Effector memory CD4-positive, alpha-beta T cell (primary cell): Measurements from ENCODE around the gene REEP1.

ENCODE experiments used
- DNase-seq, 3 donors: peaks; one replicate each; pipeline ENCODE4 v3.0.0-alpha.2; 2020
- H3K27ac ChIP-seq: 2 replicates; pipeline ENCODE4 v1.7.0; 2013; ENCODE audit warnings: mild to moderate bottlenecking, low read length, moderate library complexity; ENCODE audit not compliant: insufficient read depth, poor library complexity, severe bottlenecking
- H3K27me3 ChIP-seq: replicated peaks from 2 replicates; pipeline ENCODE4 v1.7.0; 2013; ENCODE audit warnings: mild to moderate bottlenecking, low read length; ENCODE audit not compliant: insufficient read depth, control insufficient read depth, poor library complexity, severe bottlenecking
- H3K36me3 ChIP-seq: 2 replicates; pipeline ENCODE4 v1.7.0; 2013; ENCODE audit warnings: mild to moderate bottlenecking, low read length, moderate library complexity; ENCODE audit not compliant: control insufficient read depth, insufficient read depth
- H3K4me1 ChIP-seq: 2 replicates; pipeline ENCODE4 v1.7.0; 2013; ENCODE audit warnings: low read length, mild to moderate bottlenecking; ENCODE audit not compliant: control insufficient read depth, insufficient read depth, poor library complexity, severe bottlenecking
- H3K4me3 ChIP-seq: 2 replicates; pipeline ENCODE4 v1.7.0; 2013; ENCODE audit warnings: low read length, low read depth, mild to moderate bottlenecking; ENCODE audit not compliant: insufficient read depth, poor library complexity, severe bottlenecking
- H3K9me3 ChIP-seq: 2 replicates; pipeline ENCODE4 v1.7.0; 2013; ENCODE audit warnings: mild to moderate bottlenecking, low read length, moderate library complexity; ENCODE audit not compliant: control insufficient read depth

The REEP1 gene

DNA sequence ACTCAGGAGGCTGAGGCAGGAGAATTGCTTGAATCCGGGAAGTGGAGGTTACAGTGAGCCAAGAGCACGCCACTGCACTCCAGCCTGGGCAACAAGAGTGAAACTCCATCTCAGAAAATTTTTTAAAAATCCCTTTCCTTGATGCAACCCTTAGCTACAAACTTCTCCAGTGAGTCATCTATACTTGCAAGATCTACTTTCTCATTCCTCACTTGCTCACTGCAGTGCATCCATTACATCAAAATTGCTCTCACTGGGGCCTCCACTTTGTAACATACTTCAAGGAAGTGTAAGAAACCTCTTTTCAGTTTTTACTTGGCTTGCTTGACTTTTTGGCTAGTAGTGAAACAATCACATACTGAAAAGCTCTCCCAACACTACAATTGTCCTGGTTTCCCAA is 65.3 kb downstream of the REEP1 start:
- no peak overlapping the region for H3K4me3 ChIP-seq
- H3K9me3 ChIP-seq, result peaks cover 5% of the 10 kb centered on the region
- no peak overlapping the region for H3K27ac ChIP-seq
- no peaks in the 10 kb centered on the region for H3K27me3 ChIP-seq
- H3K4me1 ChIP-seq, result no peaks in the 10 kb centered on the region
- DNase-seq, result no peak
- no peaks in the 10 kb centered on the region for H3K36me3 ChIP-seq

DNA sequence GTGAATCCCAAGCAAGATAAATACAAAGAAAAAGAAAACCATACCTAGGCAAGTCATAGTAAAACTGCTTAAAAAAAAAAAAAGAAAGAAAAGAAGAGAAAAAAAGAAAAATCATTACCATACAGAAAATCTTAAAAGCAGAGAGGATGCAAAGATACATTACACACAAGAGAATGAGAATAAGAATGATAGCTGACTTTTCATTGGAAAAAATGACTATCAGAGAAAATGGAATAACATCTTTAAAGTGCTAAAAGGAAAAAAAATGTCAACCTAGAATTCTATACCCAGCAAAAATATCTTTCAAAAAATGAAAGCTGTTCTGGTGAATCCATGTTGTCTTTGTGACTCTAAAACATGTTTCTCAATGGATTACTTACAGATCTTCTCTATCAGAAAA is 66.2 kb downstream of the REEP1 start:
- no peak for DNase-seq
- no peaks in the 10 kb centered on the region for H3K36me3 ChIP-seq
- no peak overlapping the region for H3K4me3 ChIP-seq
- H3K27ac ChIP-seq, result no peak overlapping the region
- peaks cover 5% of the 10 kb centered on the region for H3K9me3 ChIP-seq
- no peaks in the 10 kb centered on the region for H3K27me3 ChIP-seq
- no peaks in the 10 kb centered on the region for H3K4me1 ChIP-seq

GRCh38 chr2:86263956-86264355 is 73.5 kb downstream of the REEP1 start:
- Histone ChIP-seq H3K9me3 (no peaks in the 10 kb centered on the region), H3K36me3 (no peaks in the 10 kb centered on the region), H3K4me3 (no peak overlapping the region), H3K4me1 (no peaks in the 10 kb centered on the region), H3K27me3 (no peaks in the 10 kb centered on the region), H3K27ac (no peak overlapping the region)
- DNase-seq, result no peak

DNA sequence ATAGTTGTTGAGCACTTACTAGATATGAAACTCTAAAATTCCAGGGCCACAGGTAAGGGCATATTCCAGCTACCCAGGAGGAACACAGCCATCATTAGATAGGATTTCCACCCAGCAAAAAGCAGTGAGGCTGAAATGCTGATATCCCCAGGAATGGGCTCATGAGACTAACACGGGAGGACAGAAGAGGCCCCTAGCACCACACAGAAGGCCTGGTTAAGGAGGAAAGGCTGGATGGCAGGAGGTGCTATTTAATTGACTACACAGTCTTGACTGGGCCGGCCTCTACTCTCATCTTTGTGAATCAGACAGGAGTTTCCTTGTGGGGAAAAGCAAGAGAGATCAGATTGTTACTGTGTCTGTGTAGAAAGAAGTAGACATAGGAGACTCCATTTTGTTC is 76.4 kb downstream of the REEP1 start:
- DNase-seq, result no peak
- no peaks in the 10 kb centered on the region for H3K9me3 ChIP-seq
- H3K4me1 ChIP-seq, result no peaks in the 10 kb centered on the region
- H3K27ac ChIP-seq, result no peak overlapping the region
- H3K36me3 ChIP-seq, result no peaks in the 10 kb centered on the region
- no peaks in the 10 kb centered on the region for H3K27me3 ChIP-seq
- no peak overlapping the region for H3K4me3 ChIP-seq

DNA sequence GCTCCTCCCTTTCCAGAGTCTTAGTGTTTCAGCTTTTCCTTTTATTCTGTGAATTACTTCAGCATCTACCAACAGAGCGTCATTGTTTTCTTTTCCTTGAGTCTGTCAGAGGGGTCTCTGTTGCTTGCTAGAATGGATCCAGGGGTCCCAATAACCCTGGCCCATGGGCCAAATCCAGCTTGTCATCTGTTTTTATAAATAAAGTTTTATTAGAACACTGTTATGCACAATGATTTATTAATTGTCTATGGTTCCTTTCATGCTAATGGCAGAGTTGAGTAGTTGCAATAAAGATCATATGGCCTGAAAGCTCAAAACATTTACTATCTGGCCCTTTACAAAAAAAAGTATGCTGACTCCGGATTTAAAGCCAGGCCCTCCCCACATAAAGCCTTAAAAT is 79.3 kb downstream of the REEP1 start:
- DNase-seq, result no peak
- Histone ChIP-seq H3K9me3 (no peaks in the 10 kb centered on the region), H3K4me1 (no peaks in the 10 kb centered on the region), H3K27me3 (no peaks in the 10 kb centered on the region), H3K27ac (no peak overlapping the region), H3K4me3 (no peak overlapping the region), H3K36me3 (no peaks in the 10 kb centered on the region)

DNA sequence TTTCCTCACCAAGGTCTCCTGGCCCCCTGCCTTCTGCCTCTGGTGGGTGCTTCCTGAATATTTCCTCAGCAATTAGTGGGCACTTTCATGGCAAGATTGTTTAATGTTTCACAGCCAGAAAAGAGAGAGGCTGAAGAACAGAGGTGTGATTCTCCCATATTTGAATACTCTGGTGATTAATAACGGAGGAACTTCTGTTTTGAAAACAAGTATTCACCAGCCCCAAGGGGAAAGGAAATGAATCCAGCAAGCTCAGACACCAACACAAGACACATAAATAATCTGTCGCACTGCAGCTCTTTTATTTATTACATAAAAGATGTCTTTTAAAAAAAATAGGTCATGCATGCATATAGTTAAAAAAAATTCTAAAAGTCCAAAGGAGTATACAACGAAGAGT is 80.4 kb downstream of the REEP1 start:
- Histone ChIP-seq H3K27me3 (no peaks in the 10 kb centered on the region), H3K9me3 (no peaks in the 10 kb centered on the region), H3K4me1 (no peaks in the 10 kb centered on the region), H3K27ac (no peak overlapping the region), H3K4me3 (no peak overlapping the region), H3K36me3 (no peaks in the 10 kb centered on the region)
- no peak for DNase-seq

DNA sequence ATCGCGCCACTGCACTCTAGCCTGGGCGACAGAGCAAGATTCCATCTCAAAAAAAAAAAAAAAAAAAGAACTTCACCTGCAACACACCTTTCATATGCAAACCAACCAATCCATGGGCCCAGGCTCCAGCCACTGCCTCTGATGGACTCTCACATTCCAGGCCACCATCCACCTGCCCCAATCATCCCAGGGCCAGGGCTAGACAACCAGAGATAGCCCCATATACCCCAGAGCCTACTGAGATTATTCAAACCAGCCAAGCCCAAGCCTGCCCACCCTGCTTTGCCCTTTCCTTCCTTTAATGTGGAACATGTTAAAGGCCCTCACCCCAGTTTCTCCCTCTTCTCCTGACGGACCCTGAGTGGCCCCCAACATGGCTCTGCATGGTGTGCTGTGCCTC is 81.1 kb downstream of the REEP1 start:
- DNase-seq, result no peak
- Histone ChIP-seq H3K4me1 (no peaks in the 10 kb centered on the region), H3K27me3 (no peaks in the 10 kb centered on the region), H3K4me3 (no peak overlapping the region), H3K27ac (no peak overlapping the region), H3K9me3 (no peaks in the 10 kb centered on the region), H3K36me3 (no peaks in the 10 kb centered on the region)

DNA sequence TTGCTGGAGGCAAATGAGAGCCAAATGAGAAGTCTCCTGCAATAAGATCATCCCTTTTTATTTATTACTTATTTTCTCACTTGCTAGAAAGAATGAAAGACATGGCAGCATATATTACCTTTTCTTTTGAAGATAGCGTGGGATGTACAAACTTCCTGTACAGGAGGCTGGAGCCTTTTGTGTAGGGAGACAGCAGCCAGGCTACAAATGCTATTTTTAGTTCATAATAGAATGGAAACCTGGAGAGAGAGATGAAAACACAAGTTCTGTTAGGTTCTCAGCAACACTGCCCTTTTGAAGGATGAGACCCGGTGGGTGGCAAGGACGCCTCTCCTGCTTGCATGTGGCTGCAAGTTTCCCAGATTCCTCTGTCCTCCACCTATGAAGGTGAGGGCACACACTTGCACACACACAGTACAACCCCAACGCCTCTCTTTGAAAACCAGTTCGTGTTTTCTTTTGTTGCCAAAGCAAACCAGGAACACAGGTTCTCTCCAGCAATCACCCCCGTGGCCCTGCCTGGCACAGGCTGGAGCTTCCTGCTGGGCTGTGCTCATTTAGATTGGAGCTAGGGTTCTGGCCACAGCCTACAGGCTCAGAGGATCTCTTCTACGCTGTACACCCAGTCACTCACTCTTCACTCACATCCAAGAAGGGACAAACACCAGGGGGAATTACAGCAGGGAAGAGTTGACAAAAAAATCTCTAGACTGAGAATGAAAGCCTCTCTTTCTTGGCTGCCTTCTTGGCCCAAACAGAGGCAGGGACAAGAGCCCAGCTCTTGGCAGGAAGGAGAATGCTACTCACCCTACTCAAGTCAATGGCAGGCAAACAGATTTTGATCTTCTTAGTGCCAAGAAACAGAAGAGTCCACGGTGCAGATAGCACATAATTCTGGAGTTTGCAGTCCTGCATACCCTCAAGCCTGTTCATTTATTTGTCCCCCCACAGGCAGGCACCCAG is 82.6 kb downstream of the REEP1 start:
- Histone ChIP-seq H3K4me3 (no peak overlapping the region), H3K9me3 (no peaks in the 10 kb centered on the region), H3K27ac (no peak overlapping the region), H3K27me3 (no peaks in the 10 kb centered on the region), H3K4me1 (no peaks in the 10 kb centered on the region), H3K36me3 (no peaks in the 10 kb centered on the region)
- DNase-seq, result no peak

GRCh38 chr2:86253424-86253823 is 84.0 kb downstream of the REEP1 start:
- Histone ChIP-seq H3K9me3 (no peaks in the 10 kb centered on the region), H3K27me3 (no peaks in the 10 kb centered on the region), H3K4me3 (no peak overlapping the region), H3K4me1 (no peaks in the 10 kb centered on the region), H3K27ac (no peak overlapping the region), H3K36me3 (no peaks in the 10 kb centered on the region)
- no peak for DNase-seq

GRCh38 chr2:86251840-86252266 is 85.6 kb downstream of the REEP1 start:
- Histone ChIP-seq H3K27me3 (no peaks in the 10 kb centered on the region), H3K9me3 (no peaks in the 10 kb centered on the region), H3K4me3 (no peak overlapping the region), H3K4me1 (no peaks in the 10 kb centered on the region), H3K36me3 (no peaks in the 10 kb centered on the region), H3K27ac (no peak overlapping the region)
- no peak for DNase-seq
